Immature natural killer cell (primary cell): ENCODE measurements around the gene ACSF3. TPM values are rescaled to one million over a fixed set of nuclear protein-coding genes. Genes with fewer than 3 reads are reported as not detected.

Experiments used
- DNase-seq, 3 donors: peaks; one replicate each; pipeline ENCODE4 v3.0.0; 2022; ENCODE audit warnings: mixed read lengths in 1 of 3
- H3K27ac Mint-ChIP-seq, 6 donors: one replicate each; pipeline ENCODE4 v1.8.0; 2020; ENCODE audit warnings: mixed read lengths in 6 of 6, mild to moderate bottlenecking in 5 of 6, inconsistent platforms in 4 of 6, moderate library complexity in 3 of 6
- H3K27me3 Mint-ChIP-seq, 3 donors: one replicate each; pipeline ENCODE4 v1.8.0; 2020 to 2021; ENCODE audit warnings: low read depth in 3 of 3, mild to moderate bottlenecking in 3 of 3, mixed read lengths in 3 of 3, moderate library complexity in 3 of 3, inconsistent platforms in 1 of 3
- H3K36me3 Mint-ChIP-seq, 3 donors: one replicate each; pipeline ENCODE4 v1.8.0; 2020; ENCODE audit warnings: mixed read lengths in 3 of 3, inconsistent platforms in 2 of 3, mild to moderate bottlenecking in 2 of 3
- H3K4me1 Mint-ChIP-seq, 2 donors: one replicate each; pipeline ENCODE4 v1.8.0; 2020; ENCODE audit warnings: inconsistent platforms in 2 of 2, mild to moderate bottlenecking in 2 of 2, mixed read lengths in 2 of 2, moderate library complexity in 1 of 2
- H3K4me3 Mint-ChIP-seq, 5 donors: one replicate each; pipeline ENCODE4 v1.8.0; 2020; ENCODE audit warnings: mild to moderate bottlenecking in 5 of 5, mixed read lengths in 5 of 5, inconsistent platforms in 3 of 5, moderate library complexity in 3 of 5
- H3K9me3 Mint-ChIP-seq, 6 donors: one replicate each; pipeline ENCODE4 v1.8.0; 2020; ENCODE audit warnings: mild to moderate bottlenecking in 6 of 6, mixed read lengths in 6 of 6, inconsistent platforms in 4 of 6, moderate library complexity in 3 of 6
- polyA plus RNA-seq, 3 donors: library from polyadenylated mRNA; unstranded; fragments of 300-500 nt; fragmentation: Illumina TruSeq; gene quantifications; one replicate each; pipeline ENCODE4 v1.2.3, GENCODE V29; 2021

Gene ACSF3
- polyA plus RNA-seq, 3 donors from 2014 or later, result 22.7 to 27.7 (median 24.1) TPM

DNA sequence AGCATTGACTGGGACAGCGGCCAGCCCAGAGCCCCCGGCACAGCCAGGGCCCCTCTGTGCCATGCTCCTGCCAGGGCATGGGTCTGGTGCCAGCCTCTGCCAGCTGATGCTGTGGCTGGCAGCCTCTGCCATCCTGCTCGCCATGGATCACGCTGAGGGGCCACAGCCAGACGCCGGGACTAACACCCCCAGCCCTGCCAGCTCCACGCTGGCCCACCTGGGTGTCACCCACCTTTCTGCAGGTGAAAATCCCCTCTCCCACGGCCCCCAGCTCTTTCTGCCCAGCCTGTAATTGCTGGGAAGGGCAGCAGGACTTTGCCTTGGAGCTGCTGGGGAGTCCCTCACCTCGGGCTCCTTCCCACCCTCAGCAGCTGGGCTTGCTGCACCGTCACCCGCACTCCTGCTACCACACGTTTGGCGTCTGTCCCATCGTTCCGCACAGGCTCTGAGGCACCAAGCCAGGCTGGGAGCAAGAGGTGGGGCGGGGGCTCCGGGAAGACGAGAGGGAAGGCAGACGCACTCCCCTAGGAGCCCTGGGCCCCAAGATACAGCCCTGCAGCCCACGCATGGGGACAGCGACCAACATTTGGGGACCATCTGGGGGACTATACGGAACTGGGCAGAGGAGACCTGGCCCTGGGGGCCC is 42.0 kb upstream of the ACSF3 start:
- H3K4me1 Mint-ChIP-seq, result no peaks in the 10 kb centered on the region
- H3K27ac Mint-ChIP-seq, result no peak overlapping the region
- no peaks in the 10 kb centered on the region for H3K36me3 Mint-ChIP-seq
- H3K27me3 Mint-ChIP-seq, result peaks cover 0 to 4% (median 0%) of the 10 kb centered on the region in 3 donors
- H3K9me3 Mint-ChIP-seq, result no peaks in the 10 kb centered on the region
- H3K4me3 Mint-ChIP-seq, result no peak overlapping the region
- no peak for DNase-seq

GRCh38 chr16:89052191-89052889 is 41.3 kb upstream of the ACSF3 start:
- no peak for DNase-seq
- H3K27ac Mint-ChIP-seq, result peak overlapping the region in 1 of 6 donors; percentile 74
- no peaks in the 10 kb centered on the region for H3K4me1 Mint-ChIP-seq
- no peaks in the 10 kb centered on the region for H3K9me3 Mint-ChIP-seq
- H3K36me3 Mint-ChIP-seq, result no peaks in the 10 kb centered on the region
- H3K4me3 Mint-ChIP-seq, result peak overlapping the region; percentile 61 to 78 (median 69)
- H3K27me3 Mint-ChIP-seq, result peaks cover 0 to 4% (median 2%) of the 10 kb centered on the region in 3 donors

DNA sequence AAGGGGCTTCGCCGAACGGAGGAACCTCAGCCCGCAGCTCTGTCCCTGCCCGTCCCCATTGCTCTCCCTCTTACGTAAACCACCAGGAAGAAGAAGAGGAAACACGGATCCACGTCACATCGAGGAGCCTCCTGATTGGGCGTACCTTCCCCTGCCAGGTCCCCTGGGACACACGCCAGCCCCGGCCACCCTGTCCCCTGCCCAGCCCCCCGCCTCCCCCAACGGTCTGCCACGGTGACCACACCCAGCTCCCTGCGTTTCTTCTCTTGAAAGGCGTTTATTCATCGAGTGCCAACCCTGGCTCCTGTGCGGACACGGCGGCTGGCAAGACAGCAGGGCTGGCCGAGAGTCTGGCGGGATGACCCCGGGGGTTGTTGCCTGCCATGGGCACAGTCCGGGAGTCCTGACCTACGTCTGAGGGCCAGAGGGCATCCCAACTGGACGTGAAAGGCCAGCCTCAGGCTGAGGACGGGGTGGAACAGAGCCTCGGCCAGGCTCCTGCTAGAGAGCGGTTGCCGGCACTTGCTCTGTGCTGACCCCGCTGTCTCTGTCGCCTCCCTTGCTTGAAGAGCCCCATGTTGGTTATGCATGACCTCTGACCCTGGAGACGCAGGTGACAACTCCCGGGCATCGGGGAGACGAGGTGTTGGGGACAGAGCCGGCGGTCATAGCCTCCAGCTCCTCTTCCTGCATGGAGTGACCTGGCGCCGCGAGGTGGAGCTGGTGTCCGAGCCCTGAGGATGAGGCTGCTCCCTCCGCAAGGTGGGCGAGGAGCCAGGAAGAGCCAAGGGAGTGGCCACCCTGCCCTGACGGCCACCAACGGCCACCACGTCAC is 40.5 kb upstream of the ACSF3 start:
- Mint-ChIP-seq H3K4me1 (no peaks in the 10 kb centered on the region), H3K9me3 (no peaks in the 10 kb centered on the region), H3K36me3 (no peaks in the 10 kb centered on the region), H3K4me3 (peak overlapping the region; percentile 61 to 78 (median 69)), H3K27me3 (peaks cover 0 to 4% (median 2%) of the 10 kb centered on the region in 3 donors), H3K27ac (peak overlapping the region in 1 of 6 donors; percentile 74)
- DNase-seq, result no peak

GRCh38 chr16:89053725-89054029 is 40.0 kb upstream of the ACSF3 start:
- H3K27ac Mint-ChIP-seq, result no peak overlapping the region

GRCh38 chr16:89054261-89054661 is 39.4 kb upstream of the ACSF3 start:
- DNase-seq, result no peak
- no peak overlapping the region for H3K4me3 Mint-ChIP-seq
- H3K9me3 Mint-ChIP-seq, result no peaks in the 10 kb centered on the region
- peaks cover 0 to 4% (median 2%) of the 10 kb centered on the region in 3 donors for H3K27me3 Mint-ChIP-seq
- H3K36me3 Mint-ChIP-seq, result no peaks in the 10 kb centered on the region
- H3K27ac Mint-ChIP-seq, result no peak overlapping the region
- H3K4me1 Mint-ChIP-seq, result no peaks in the 10 kb centered on the region

More at GRCh38 chr16:89053725-89054029, 40.0 kb upstream of the ACSF3 start:
- peaks cover 0 to 4% (median 2%) of the 10 kb centered on the region in 3 donors for H3K27me3 Mint-ChIP-seq
- no peak overlapping the region for H3K4me3 Mint-ChIP-seq
- no peaks in the 10 kb centered on the region for H3K4me1 Mint-ChIP-seq
- no peaks in the 10 kb centered on the region for H3K9me3 Mint-ChIP-seq
- DNase-seq, result no peak
- no peaks in the 10 kb centered on the region for H3K36me3 Mint-ChIP-seq

DNA sequence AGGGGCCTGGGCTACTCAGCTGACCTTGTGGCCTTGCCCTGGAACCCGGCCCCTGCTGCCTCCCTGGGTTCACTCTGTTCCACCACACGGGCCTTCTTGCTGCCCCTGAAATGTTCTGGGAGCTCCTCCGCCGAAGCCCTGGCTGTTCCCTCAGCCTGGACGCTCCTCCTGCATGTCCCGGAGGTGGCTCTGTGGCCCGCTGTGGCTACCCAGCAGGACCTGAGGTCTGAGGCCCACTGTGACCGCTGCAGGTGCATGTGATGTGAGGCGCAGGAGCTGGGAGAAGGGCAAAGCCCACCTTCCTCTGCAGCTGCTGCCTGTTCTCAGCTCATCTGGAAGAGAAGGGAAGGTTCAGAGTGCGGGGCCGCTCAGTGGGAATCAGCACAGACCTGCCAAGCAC is 38.9 kb upstream of the ACSF3 start:
- no peak for DNase-seq
- Mint-ChIP-seq H3K4me3 (no peak overlapping the region), H3K4me1 (no peaks in the 10 kb centered on the region), H3K27ac (no peak overlapping the region), H3K36me3 (no peaks in the 10 kb centered on the region), H3K27me3 (peaks cover 0 to 4% (median 2%) of the 10 kb centered on the region in 3 donors), H3K9me3 (no peaks in the 10 kb centered on the region)

- no peak overlapping the region for H3K4me3 Mint-ChIP-seq
- no peak for DNase-seq
- peaks cover 0 to 4% (median 2%) of the 10 kb centered on the region in 3 donors for H3K27me3 Mint-ChIP-seq
- no peak overlapping the region for H3K27ac Mint-ChIP-seq
- no peaks in the 10 kb centered on the region for H3K9me3 Mint-ChIP-seq
- H3K36me3 Mint-ChIP-seq, result no peaks in the 10 kb centered on the region
- no peaks in the 10 kb centered on the region for H3K4me1 Mint-ChIP-seq
These were observed 38.3 kb upstream of the ACSF3 start for GRCh38 chr16:89055313-89055712.

- H3K9me3 Mint-ChIP-seq, result no peaks in the 10 kb centered on the region
- no peaks in the 10 kb centered on the region for H3K4me1 Mint-ChIP-seq
- peaks cover 2 to 4% (median 3%) of the 10 kb centered on the region in 3 donors for H3K27me3 Mint-ChIP-seq
- H3K4me3 Mint-ChIP-seq, result no peak overlapping the region
- H3K27ac Mint-ChIP-seq, result no peak overlapping the region
- H3K36me3 Mint-ChIP-seq, result no peaks in the 10 kb centered on the region
- DNase-seq, result no peak
These were observed 37.6 kb upstream of the ACSF3 start for GRCh38 chr16:89055894-89056555.

DNA sequence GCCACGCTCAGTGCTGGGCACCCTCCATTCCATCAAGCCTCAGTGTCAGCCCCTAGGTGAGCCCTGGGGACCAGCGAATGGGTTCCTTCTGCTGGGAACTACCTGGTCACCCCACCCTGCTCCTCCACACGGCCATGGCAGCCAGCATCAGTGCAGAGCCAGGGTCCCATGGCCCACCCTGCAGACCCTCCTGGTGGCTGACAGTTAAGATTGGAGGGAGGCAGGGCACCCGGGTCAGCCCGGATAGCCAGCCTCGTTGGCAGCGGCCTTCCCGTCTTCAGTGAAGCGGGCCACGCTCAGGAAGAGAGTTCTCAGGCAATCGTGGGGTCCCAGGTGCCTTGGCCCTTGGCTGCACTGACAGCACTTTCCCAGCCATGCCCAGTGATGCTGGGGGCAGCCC is 37.1 kb upstream of the ACSF3 start:
- Mint-ChIP-seq H3K4me3 (no peak overlapping the region), H3K27ac (no peak overlapping the region), H3K36me3 (no peaks in the 10 kb centered on the region), H3K27me3 (peaks cover 2 to 4% (median 3%) of the 10 kb centered on the region in 3 donors), H3K4me1 (no peaks in the 10 kb centered on the region), H3K9me3 (no peaks in the 10 kb centered on the region)
- DNase-seq, result no peak

DNA sequence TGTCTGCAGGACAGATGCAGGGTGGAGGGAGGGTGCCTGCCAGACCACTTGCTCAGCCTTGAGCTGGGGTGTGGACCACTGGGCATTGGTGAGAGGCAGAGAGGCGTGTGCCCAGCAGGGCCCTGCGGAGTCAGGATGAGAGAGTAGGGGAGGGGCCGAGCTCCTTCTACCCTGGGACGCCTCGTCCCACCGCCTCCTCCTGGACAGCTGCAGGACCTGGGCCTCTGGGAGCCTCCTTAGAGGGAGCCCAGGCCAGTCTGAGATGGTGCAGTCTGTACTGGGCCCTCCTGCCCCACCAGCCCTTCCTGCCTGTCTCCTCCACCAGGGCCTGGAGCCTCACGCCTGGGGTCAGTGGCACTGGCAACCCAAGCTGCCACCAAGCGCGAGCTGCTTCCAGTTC is 35.9 kb upstream of the ACSF3 start:
- Mint-ChIP-seq H3K27ac (no peak overlapping the region), H3K4me3 (no peak overlapping the region), H3K27me3 (peaks cover 2 to 6% (median 2%) of the 10 kb centered on the region in 3 donors), H3K36me3 (no peaks in the 10 kb centered on the region), H3K9me3 (no peaks in the 10 kb centered on the region), H3K4me1 (no peaks in the 10 kb centered on the region)
- no peak for DNase-seq

- H3K9me3 Mint-ChIP-seq, result no peaks in the 10 kb centered on the region
- no peak overlapping the region for H3K27ac Mint-ChIP-seq
- H3K4me1 Mint-ChIP-seq, result no peaks in the 10 kb centered on the region
- no peak for DNase-seq
- no peak overlapping the region for H3K4me3 Mint-ChIP-seq
- H3K36me3 Mint-ChIP-seq, result no peaks in the 10 kb centered on the region
- H3K27me3 Mint-ChIP-seq, result peaks cover 2 to 6% (median 2%) of the 10 kb centered on the region in 3 donors
These were observed 34.8 kb upstream of the ACSF3 start for GRCh38 chr16:89058812-89059211.

GRCh38 chr16:89060207-89060794 is 33.4 kb upstream of the ACSF3 start:
- peaks cover 0 to 6% (median 3%) of the 10 kb centered on the region in 3 donors for H3K27me3 Mint-ChIP-seq
- H3K27ac Mint-ChIP-seq, result no peak overlapping the region
- H3K9me3 Mint-ChIP-seq, result no peaks in the 10 kb centered on the region
- H3K36me3 Mint-ChIP-seq, result no peaks in the 10 kb centered on the region
- DNase-seq, result no peak
- H3K4me3 Mint-ChIP-seq, result no peak overlapping the region
- H3K4me1 Mint-ChIP-seq, result no peaks in the 10 kb centered on the region

DNA sequence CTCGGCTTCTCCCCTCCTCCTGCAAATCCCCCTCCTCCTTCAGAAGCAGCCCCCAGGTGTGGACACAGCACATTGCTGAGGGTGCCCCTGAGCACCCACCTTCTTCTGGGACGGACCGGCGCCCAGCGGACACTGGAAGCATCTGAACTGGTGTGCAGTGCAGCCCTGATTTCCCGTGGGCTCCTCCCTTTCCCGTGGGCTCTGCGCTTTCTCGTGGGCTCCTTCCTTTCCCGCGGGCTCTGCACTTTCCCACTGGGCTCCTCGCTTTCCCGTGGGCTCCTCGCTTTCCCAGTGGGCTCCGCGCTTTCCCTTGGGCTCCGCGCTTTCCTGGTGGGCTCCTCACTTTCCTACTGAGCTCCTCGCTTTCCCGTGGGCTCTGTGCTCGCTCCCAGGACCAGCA is 32.6 kb upstream of the ACSF3 start:
- Mint-ChIP-seq H3K27ac (no peak overlapping the region), H3K4me1 (no peaks in the 10 kb centered on the region), H3K27me3 (peaks cover 1 to 6% (median 3%) of the 10 kb centered on the region in 3 donors), H3K4me3 (no peak overlapping the region), H3K36me3 (no peaks in the 10 kb centered on the region), H3K9me3 (peaks cover 0 to under 1% (median 0%) of the 10 kb centered on the region in 6 donors)
- DNase-seq, result no peak
